ENCODE data around the gene RAB40B.

RAB40B gene

GRCh38 chr17:82694647-82695046, 3.9 kb downstream of the RAB40B start:
- H3K36me3 ChIP-seq (replicated peaks; ENCODE audit: insufficient read depth, low read length) = no peaks in the 10 kb centered on the region
- no peaks in the 10 kb centered on the region for H3K9me2 ChIP-seq (replicated peaks; ENCODE audit: insufficient read depth, low read length)
- DNase-seq = no peak
- peaks cover 10% of the 10 kb centered on the region; the same call in 1 of the 2 replicates for H3K79me2 ChIP-seq (ENCODE audit: low read length)
- no peak overlapping the region for H3K9ac ChIP-seq (ENCODE audit: low read length)
- no peak overlapping the region for H2AFZ ChIP-seq (ENCODE audit: low read length)
- no peaks in the 10 kb centered on the region for H3K9me3 ChIP-seq (replicated peaks; ENCODE audit: insufficient read depth, low read length)
- no peaks in the 10 kb centered on the region for H3F3A ChIP-seq (ENCODE audit: insufficient read depth, low read length)
- no peaks in the 10 kb centered on the region for H4K20me1 ChIP-seq (ENCODE audit: insufficient read depth, low read length)
- H3K4me1 ChIP-seq (ENCODE audit: low read length) = peaks cover 4% of the 10 kb centered on the region; the same call in 1 of the 2 replicates
- H3K4me3 ChIP-seq (ENCODE audit: low read length) = no peak overlapping the region
- TF ChIP-seq EZH2 (optimal IDR thresholded peaks at IDR 0.05; ENCODE audit: low read depth, low read length) (no peak), EZH2phosphoT487 (IDR thresholded peaks at IDR 0.05; ENCODE audit: low read length) (no peak), CTCF (IDR thresholded peaks at IDR 0.05; ENCODE audit: low read length) (no peak)
- H3K4me2 ChIP-seq (ENCODE audit: low read depth, low read length) = no peak overlapping the region
- H3K27ac ChIP-seq (ENCODE audit: low read length) = no peak overlapping the region
- no peaks in the 10 kb centered on the region for H3K27me3 ChIP-seq (replicated peaks; ENCODE audit: insufficient read depth, low read length)

- Histone ChIP-seq H3K9ac (ENCODE audit: low read length) (no peak overlapping the region), H3K9me3 (replicated peaks; ENCODE audit: insufficient read depth, low read length) (no peaks in the 10 kb centered on the region), H3F3A (ENCODE audit: insufficient read depth, low read length) (no peaks in the 10 kb centered on the region), H3K27me3 (replicated peaks; ENCODE audit: insufficient read depth, low read length) (no peaks in the 10 kb centered on the region), H3K4me1 (ENCODE audit: low read length) (no peaks in the 10 kb centered on the region), H3K36me3 (replicated peaks; ENCODE audit: insufficient read depth, low read length) (no peaks in the 10 kb centered on the region), H3K4me3 (ENCODE audit: low read length) (no peak overlapping the region), H3K4me2 (ENCODE audit: low read depth, low read length) (no peak overlapping the region), H4K20me1 (ENCODE audit: insufficient read depth, low read length) (no peaks in the 10 kb centered on the region), H2AFZ (ENCODE audit: low read length) (no peak overlapping the region), H3K9me2 (replicated peaks; ENCODE audit: insufficient read depth, low read length) (no peaks in the 10 kb centered on the region), H3K27ac (ENCODE audit: low read length) (no peak overlapping the region), H3K79me2 (ENCODE audit: low read length) (peaks cover 10% of the 10 kb centered on the region; the same call in 1 of the 2 replicates)
- DNase-seq = no peak
- TF ChIP-seq CTCF (IDR thresholded peaks at IDR 0.05; ENCODE audit: low read length) (no peak), EZH2 (optimal IDR thresholded peaks at IDR 0.05; ENCODE audit: low read depth, low read length) (no peak), EZH2phosphoT487 (IDR thresholded peaks at IDR 0.05; ENCODE audit: low read length) (no peak)
Observed at GRCh38 chr17:82693168-82693867, 5.2 kb downstream of the RAB40B start.

- DNase-seq = no peak
Observed at GRCh38 chr17:82692268-82692667, 6.2 kb downstream of the RAB40B start.

More at GRCh38 chr17:82692268-82692667, 6.2 kb downstream of the RAB40B start:
- Histone ChIP-seq H3K27me3 (replicated peaks; ENCODE audit: insufficient read depth, low read length) (no peaks in the 10 kb centered on the region), H3K4me1 (ENCODE audit: low read length) (no peaks in the 10 kb centered on the region), H3K79me2 (ENCODE audit: low read length) (peaks cover 5% of the 10 kb centered on the region; the same call in 1 of the 2 replicates), H3K9me3 (replicated peaks; ENCODE audit: insufficient read depth, low read length) (no peaks in the 10 kb centered on the region), H3F3A (ENCODE audit: insufficient read depth, low read length) (no peaks in the 10 kb centered on the region), H3K27ac (ENCODE audit: low read length) (no peak overlapping the region), H3K4me3 (ENCODE audit: low read length) (no peak overlapping the region), H2AFZ (ENCODE audit: low read length) (no peak overlapping the region), H3K9ac (ENCODE audit: low read length) (no peak overlapping the region), H3K4me2 (ENCODE audit: low read depth, low read length) (no peak overlapping the region), H3K9me2 (replicated peaks; ENCODE audit: insufficient read depth, low read length) (no peaks in the 10 kb centered on the region), H3K36me3 (replicated peaks; ENCODE audit: insufficient read depth, low read length) (no peaks in the 10 kb centered on the region), H4K20me1 (ENCODE audit: insufficient read depth, low read length) (no peaks in the 10 kb centered on the region)
- no peak for TF ChIP-seq EZH2phosphoT487 (IDR thresholded peaks at IDR 0.05; ENCODE audit: low read length)
- no peak for TF ChIP-seq EZH2 (optimal IDR thresholded peaks at IDR 0.05; ENCODE audit: low read depth, low read length)
- no peak for TF ChIP-seq CTCF (IDR thresholded peaks at IDR 0.05; ENCODE audit: low read length)
